K562 (cell line): Measurements from ENCODE around the gene PLTP. TPM values are rescaled to one million over a fixed set of nuclear protein-coding genes. Genes with fewer than 3 reads are reported as not detected.

Experiments used
- ETV5 ChIP-seq: sonication (generic); formaldehyde crosslinking; IDR thresholded peaks from 2 replicates; pipeline ENCODE4 v1.4.0; 2020; ENCODE audit warnings: low read depth, mild to moderate bottlenecking, missing genetic modification reagents
- ETV6 ChIP-seq, 3 experiments: fragments of 150-350 bp in 1 of 3; sonication (generic) in 1 of 3; formaldehyde crosslinking in 1 of 3; IDR thresholded peaks; 2 replicates each; pipeline versions ENCODE4 v1.6.1 to v1.8.0; 2014 to 2022; ENCODE audit warnings: borderline replicate concordance in 2 of 3, low read depth in 2 of 3, antibody characterized with exemption in 1 of 3, low read length in 1 of 3, mild to moderate bottlenecking in 1 of 3, missing genetic modification reagents in 1 of 3
- HIVEP1 ChIP-seq: fragments of 250-450 bp; sonication (Bioruptor Pico); IDR thresholded peaks from 2 replicates; pipeline ENCODE4 v1.4.0; 2020; ENCODE audit warnings: mild to moderate bottlenecking
- KLF6 ChIP-seq: fragments of 250-450 bp; sonication (Bioruptor Pico); IDR thresholded peaks from 2 replicates; pipeline ENCODE4 v1.4.0; 2020; ENCODE audit warnings: mild to moderate bottlenecking, moderate library complexity, borderline replicate concordance
- MNT ChIP-seq, 2 experiments: fragments of 450-650 bp; conservative IDR thresholded peaks; 2 replicates each; pipeline ENCODE4 v1.6.1; 2017; ENCODE audit warnings: mild to moderate bottlenecking in 2 of 2, moderate library complexity in 2 of 2
- SMAD3 ChIP-seq: fragments of 450-650 bp; formaldehyde crosslinking; conservative IDR thresholded peaks from 2 replicates; pipeline ENCODE4 v1.4.0; 2020; ENCODE audit warnings: mild to moderate bottlenecking
- TOE1 ChIP-seq, 2 experiments: fragments of 450-650 bp in 1 of 2; sonication (generic) in 1 of 2; formaldehyde crosslinking in 1 of 2; IDR thresholded peaks; 2 replicates each; pipeline versions ENCODE4 v1.7.1 to v1.8.0; 2016 to 2022; ENCODE audit warnings: borderline replicate concordance in 2 of 2, mild to moderate bottlenecking in 2 of 2, antibody characterized with exemption in 1 of 2, inconsistent platforms in 1 of 2, low read depth in 1 of 2, missing genetic modification reagents in 1 of 2, moderate library complexity in 1 of 2
- ZC3H4 ChIP-seq: sonication (generic); formaldehyde crosslinking; IDR thresholded peaks from 2 replicates; pipeline ENCODE4 v1.9.0; 2021; ENCODE audit warnings: missing genetic modification reagents, borderline replicate concordance
- ZNF316 ChIP-seq: fragments of 450-650 bp; IDR thresholded peaks from 2 replicates; pipeline ENCODE4 v1.6.1; 2016
- polyA plus RNA-seq, 8 experiments: library from polyadenylated mRNA; depleted of rRNA in 4 of 8; stranded (reverse) in 5 of 8; unstranded in 3 of 8; fragments of >200 nt; fragmentation: Nextera tagmentation in 2 of 8; fragmentation: Illumina TruSeq in 1 of 8; extraction: Ambion mirVana in 2 of 8; extraction: Trizol in 1 of 8; gene quantifications; 2 replicates each; pipeline versions ENCODE4 v1.2.1 to v1.2.3, GENCODE V29; 2011 to 2014; ENCODE audit warnings: inconsistent platforms in 1 of 8, missing spikeins in 1 of 8
- total RNA-seq, 7 experiments: library from RNA; depleted of rRNA in 6 of 7; stranded (reverse); fragments of >200 nt in 6 of 7; fragmentation: Illumina TruSeq in 2 of 7; extraction: Trizol in 2 of 7; gene quantifications; 2 replicates each; pipeline versions ENCODE4 v1.2.1 to v1.2.3, GENCODE V29; 2011 to 2021; ENCODE audit warnings: low replicate concordance in 1 of 7
- TF ChIP-seq, protein P1 (sequence below): fragments of 250-450 bp; sonication (Bioruptor Pico); IDR thresholded peaks from 2 replicates; pipeline ENCODE4 v1.5.0; 2021; ENCODE audit warnings: mild to moderate bottlenecking, moderate library complexity
- TF ChIP-seq, protein P2 (sequence below): sonication (generic); formaldehyde crosslinking; IDR thresholded peaks from 2 replicates; pipeline ENCODE4 v1.8.0; 2023; ENCODE audit warnings: mild to moderate bottlenecking, missing genetic modification reagents
- TF ChIP-seq, protein P3 (sequence below): sonication (generic); formaldehyde crosslinking; IDR thresholded peaks from 2 replicates; pipeline ENCODE4 v1.8.0; 2022; ENCODE audit warnings: mild to moderate bottlenecking, missing genetic modification reagents, borderline replicate concordance

PLTP gene
- total and polyA plus RNA-seq, 9 of the 15 experiments (the other 6 are each of a cell fraction or from before 2014, with no cell fraction given): 2.8 to 29.3 (median 17.6) TPM

DNA sequence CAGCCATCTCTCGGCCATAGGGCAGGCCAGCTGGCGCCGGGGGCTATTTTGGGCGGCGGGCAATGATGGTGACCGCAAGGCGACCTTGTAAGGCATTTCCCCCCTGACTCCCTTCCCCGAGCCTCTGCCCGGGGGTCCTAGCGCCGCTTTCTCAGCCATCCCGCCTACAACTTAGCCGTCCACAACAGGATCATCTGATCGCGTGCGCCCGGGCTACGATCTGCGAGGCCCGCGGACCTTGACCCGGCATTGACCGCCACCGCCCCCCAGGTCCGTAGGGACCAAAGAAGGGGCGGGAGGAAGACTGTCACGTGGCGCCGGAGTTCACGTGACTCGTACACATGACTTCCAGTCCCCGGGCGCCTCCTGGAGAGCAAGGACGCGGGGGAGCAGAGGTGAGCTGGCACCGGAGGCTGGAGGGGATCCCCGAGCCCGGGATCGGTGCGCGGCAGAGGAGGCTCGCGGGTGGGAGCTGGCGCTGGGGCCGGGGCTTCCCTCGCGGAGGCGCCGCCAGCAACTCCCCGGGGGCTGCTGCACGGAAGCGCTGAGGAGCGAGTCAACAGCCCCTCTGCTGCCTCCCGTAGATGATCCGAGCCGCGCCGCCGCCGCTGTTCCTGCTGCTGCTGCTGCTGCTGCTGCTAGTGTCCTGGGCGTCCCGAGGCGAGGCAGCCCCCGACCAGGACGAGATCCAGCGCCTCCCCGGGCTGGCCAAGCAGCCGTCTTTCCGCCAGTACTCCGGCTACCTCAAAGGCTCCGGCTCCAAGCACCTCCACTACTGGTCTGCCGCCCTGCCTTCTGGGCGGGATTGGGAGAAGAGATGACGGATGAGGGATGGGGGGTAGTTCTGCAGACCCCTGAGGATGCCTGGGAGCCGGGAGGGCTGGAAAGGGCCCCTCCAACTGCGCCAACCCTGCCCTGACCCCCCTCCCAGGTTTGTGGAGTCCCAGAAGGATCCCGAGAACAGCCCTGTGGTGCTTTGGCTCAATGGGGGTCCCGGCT is 20.7 kb downstream of the PLTP start, which contains the start of the genes CTSA and NEURL2 (continued):
- peak; percentile 95 to 98 for TF ChIP-seq MNT (conservative IDR thresholded peaks at IDR 0.05)
- TF ChIP-seq ZC3H4: no peak
- TF ChIP-seq HIVEP1 (CRISPR knock-in tag): no peak
- peak; percentile 48; the same call in 1 of the 2 replicates for TF ChIP-seq ETV5 (CRISPR knock-in tag)
- TF ChIP-seq, protein P1, sequence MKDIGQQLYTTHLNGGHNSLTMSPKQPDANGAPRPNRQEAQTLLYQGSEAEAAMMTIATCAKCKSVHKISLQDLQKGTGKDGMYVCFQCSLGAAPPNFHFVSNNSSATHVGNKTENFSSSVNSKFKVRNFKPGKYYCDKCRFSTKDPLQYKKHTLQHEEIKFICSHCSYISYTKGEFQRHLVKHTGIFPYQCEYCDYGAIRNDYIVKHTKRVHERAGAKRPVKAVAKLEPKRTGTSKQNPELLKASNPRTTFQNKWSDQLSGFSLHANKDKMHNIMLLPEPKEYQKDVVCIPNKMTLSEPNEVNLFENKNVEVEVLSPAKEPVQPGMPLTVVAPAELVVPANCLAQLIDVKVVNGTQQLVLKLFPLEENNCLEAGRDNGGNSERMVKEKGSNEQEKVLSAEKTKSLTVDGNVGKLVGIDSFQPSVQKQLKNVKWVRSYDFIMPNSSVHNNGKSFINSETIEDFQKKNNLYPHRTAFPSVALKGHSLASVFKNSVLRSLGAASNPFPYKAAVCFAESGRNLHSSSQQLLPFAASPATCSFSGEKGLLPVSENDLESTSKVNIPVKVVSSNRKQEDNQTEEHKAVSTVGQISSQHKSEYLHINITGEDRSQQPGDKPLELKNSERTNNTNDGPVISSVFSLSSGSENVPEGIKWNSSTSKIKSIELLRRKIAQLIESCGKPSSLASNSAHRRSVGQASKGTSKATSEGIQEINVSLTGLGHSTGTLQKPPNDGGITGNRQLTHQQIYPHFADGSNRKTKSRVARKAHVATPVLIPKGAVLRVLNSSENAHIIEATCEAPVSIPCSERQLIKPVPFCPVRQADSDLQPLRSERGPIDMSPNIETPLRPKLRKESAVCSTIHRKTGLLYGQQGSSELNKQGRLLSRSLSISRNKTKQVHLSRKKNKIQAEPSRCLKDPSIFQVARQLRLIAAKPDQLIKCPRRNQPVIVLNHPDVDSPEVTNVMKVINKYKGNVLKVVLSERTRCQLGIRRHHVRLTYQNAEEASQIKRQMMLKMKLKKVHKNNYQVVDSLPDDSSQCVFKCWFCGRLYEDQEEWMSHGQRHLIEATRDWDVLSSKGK (CRISPR knock-in tag): no peak
- no peak for TF ChIP-seq SMAD3 (CRISPR knock-in tag)
- peak; percentile 97 for TF ChIP-seq TOE1 (IDR thresholded peaks at IDR 0.05; ENCODE audit: borderline replicate concordance)
- no peak for TF ChIP-seq TOE1 (CRISPR knock-in tag; IDR thresholded peaks at IDR 0.05; ENCODE audit: borderline replicate concordance, low read depth)
- TF ChIP-seq KLF6 (CRISPR knock-in tag): no peak
- TF ChIP-seq ZNF316: no peak
- TF ChIP-seq, protein P2, sequence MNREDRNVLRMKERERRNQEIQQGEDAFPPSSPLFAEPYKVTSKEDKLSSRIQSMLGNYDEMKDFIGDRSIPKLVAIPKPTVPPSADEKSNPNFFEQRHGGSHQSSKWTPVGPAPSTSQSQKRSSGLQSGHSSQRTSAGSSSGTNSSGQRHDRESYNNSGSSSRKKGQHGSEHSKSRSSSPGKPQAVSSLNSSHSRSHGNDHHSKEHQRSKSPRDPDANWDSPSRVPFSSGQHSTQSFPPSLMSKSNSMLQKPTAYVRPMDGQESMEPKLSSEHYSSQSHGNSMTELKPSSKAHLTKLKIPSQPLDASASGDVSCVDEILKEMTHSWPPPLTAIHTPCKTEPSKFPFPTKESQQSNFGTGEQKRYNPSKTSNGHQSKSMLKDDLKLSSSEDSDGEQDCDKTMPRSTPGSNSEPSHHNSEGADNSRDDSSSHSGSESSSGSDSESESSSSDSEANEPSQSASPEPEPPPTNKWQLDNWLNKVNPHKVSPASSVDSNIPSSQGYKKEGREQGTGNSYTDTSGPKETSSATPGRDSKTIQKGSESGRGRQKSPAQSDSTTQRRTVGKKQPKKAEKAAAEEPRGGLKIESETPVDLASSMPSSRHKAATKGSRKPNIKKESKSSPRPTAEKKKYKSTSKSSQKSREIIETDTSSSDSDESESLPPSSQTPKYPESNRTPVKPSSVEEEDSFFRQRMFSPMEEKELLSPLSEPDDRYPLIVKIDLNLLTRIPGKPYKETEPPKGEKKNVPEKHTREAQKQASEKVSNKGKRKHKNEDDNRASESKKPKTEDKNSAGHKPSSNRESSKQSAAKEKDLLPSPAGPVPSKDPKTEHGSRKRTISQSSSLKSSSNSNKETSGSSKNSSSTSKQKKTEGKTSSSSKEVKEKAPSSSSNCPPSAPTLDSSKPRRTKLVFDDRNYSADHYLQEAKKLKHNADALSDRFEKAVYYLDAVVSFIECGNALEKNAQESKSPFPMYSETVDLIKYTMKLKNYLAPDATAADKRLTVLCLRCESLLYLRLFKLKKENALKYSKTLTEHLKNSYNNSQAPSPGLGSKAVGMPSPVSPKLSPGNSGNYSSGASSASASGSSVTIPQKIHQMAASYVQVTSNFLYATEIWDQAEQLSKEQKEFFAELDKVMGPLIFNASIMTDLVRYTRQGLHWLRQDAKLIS (CRISPR knock-in tag): no peak
- no peak for TF ChIP-seq ETV6 (IDR thresholded peaks at IDR 0.05; ENCODE audit: borderline replicate concordance in 1 of 2, low read depth in 2 of 2, low read length in 1 of 2)
- TF ChIP-seq ETV6 (CRISPR knock-in tag; IDR thresholded peaks at IDR 0.05; ENCODE audit: borderline replicate concordance): no peak
- TF ChIP-seq, protein P3, sequence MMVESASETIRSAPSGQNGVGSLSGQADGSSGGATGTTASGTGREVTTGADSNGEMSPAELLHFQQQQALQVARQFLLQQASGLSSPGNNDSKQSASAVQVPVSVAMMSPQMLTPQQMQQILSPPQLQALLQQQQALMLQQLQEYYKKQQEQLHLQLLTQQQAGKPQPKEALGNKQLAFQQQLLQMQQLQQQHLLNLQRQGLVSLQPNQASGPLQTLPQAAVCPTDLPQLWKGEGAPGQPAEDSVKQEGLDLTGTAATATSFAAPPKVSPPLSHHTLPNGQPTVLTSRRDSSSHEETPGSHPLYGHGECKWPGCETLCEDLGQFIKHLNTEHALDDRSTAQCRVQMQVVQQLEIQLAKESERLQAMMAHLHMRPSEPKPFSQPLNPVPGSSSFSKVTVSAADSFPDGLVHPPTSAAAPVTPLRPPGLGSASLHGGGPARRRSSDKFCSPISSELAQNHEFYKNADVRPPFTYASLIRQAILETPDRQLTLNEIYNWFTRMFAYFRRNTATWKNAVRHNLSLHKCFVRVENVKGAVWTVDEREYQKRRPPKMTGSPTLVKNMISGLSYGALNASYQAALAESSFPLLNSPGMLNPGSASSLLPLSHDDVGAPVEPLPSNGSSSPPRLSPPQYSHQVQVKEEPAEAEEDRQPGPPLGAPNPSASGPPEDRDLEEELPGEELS (CRISPR knock-in tag): no peak
